IPS-11a (cell line): ENCODE data around the gene CACNA1C.
A peak's percentile ranks its signal among the peaks of the same experiment; 100 is the strongest.

ENCODE experiments used
- H3K4me3 ChIP-seq: one replicate; pipeline ENCODE4 v1.5.1; 2013; ENCODE audit warnings: low read depth, low read length, control low read depth

CACNA1C gene

DNA sequence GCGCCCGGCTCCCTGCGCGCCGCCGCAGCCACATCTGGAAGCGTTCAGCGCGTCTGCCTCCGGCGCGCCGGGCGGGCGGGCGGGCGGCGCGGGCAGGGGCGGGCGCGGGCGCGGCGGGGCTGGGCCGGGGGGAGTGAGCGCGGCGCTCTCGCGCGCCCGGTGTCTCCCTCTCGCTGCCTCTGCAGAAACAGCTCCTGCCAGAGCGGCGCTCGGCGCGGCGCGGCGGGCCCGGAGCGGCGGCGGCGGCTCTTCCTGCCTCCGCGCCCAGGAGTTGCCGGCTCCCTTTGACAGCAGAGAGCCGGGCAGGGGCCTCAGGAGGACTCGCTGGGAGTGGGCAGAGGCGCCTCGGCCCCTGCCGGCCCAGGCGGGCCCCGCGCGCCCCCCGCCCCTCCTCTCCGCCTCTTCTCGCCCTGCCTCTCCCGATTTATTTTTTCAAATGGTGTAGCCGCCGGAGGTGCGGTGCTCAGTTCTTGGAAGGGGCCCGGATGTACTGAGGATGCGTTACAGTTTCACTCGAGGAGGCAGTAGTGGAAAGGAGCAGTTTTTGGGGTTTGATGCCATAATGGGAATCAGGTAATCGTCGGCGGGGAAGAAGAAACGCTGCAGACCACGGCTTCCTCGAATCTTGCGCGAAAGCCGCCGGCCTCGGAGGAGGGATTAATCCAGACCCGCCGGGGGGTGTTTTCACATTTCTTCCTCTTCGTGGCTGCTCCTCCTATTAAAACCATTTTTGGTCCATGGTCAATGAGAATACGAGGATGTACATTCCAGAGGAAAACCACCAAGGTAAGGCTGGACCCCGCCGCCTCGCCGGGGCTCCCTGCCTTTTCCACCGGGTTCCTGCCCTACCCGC is at the start of gene CACNA1C:
CACNA1C (plus strand) TSS at position 162 of the 853 bp plus-strand sequence; CDS start at position 738, 576 bp downstream.
- peak within 1 kb of the TSS; percentile 51 for H3K4me3 ChIP-seq

DNA sequence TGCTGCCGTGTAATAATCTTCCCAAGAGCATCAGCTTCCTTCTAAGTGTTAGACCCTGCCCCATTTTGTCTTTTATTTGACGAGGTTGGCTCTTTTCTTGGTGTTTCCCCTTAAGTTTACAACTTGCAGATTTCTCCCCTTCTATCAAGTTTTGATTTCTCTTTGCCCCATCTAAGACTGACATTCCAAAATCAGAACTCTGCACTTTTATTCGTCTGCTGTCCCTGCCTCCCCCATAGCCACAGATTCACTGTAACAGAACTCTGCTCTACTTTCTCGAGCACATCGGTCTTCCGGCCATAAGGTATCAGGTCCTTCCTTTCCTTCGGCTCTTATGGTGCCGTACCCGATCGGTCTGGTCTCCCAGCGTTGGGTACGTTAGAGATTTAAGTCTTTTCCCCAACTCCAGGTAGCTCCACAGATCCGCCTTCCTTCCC is 49.1 kb upstream of the CACNA1C start:
- peak overlapping the region; percentile 97 for H3K4me3 ChIP-seq

DNA sequence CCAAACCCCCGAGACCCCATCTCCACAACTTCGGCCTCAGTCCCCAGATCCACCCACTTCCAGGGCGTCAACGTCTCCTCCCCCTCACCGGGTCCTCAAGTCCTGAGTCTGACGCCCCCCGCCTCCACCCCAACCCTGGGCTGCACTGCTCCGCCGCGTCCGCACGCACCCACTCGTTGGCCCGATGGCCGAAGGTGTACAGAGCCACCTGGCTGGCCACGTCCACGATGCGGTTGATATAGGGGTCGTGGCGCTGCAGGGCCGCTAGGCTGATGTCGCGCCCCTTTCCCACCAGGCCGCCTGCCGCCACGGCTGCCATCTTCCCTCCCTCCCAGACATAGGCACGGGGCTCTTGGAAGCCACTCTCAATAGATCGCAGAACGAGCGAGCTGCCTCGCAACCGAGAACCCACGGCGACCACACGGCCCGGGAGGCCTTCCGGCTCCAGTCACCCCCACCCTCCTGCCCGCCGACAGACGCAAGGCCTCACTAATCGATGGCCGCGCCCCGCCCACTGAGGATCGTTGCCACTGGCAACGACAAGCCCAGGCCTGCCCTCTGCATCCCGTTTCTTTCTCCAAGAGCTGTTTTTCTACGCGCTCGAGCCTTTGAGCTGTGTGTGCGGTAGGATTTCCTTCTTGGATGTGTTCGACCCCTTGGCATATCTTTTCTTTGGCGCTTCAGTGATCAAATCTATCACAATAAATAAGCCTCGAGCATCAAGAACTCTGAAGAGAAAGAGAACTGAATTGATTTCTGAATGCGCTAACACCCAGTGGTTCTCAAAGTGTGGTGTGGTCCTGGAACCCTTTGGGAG is 48.5 kb upstream of the CACNA1C start, which contains the start of gene DCP1B:
DCP1B (minus strand) TSS at position 345 of the 817 bp plus-strand sequence; CDS start at position 319, 26 bp downstream.
- H3K4me3 ChIP-seq = peak within 1 kb of the TSS; percentile 97

DNA sequence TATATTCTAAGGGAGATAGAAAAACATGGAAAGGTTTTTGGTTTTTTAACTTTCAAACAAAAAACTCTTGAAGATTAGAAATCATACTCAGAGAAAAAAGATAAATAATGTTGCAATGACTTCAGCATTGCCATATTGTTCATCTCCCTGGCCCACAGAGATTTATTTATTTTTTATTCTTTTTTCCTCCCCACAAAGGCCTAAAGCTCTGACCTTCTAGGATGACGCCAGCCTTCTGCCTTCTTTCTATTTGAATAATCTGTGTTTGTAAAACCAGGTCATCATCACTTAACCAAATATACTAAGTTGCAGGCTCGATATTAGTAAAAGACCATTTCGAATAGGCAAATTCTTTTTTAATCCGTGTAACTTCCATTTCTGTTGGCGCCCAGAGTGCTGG is 44.1 kb upstream of the CACNA1C start:
- no peak overlapping the region for H3K4me3 ChIP-seq

DNA sequence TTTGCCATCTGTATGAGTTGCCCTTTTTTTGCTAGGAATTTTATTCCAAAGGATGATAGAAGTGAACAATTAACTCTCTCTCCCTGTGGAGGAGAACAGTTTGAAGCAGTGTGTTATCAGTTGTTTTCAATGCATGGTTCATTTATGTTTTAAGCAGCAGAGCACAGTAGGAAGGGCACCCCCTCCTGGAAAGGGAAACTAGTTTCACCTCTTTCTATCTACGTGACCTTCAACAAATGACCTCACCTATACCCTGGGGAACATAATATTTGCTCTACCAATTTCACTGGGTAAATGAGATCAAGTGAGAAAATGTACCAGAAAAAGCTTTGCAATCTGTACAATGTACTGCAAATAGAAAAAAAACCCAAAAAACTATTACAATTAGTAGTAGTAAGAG is 43.2 kb upstream of the CACNA1C start:
- H3K4me3 ChIP-seq = no peak overlapping the region

DNA sequence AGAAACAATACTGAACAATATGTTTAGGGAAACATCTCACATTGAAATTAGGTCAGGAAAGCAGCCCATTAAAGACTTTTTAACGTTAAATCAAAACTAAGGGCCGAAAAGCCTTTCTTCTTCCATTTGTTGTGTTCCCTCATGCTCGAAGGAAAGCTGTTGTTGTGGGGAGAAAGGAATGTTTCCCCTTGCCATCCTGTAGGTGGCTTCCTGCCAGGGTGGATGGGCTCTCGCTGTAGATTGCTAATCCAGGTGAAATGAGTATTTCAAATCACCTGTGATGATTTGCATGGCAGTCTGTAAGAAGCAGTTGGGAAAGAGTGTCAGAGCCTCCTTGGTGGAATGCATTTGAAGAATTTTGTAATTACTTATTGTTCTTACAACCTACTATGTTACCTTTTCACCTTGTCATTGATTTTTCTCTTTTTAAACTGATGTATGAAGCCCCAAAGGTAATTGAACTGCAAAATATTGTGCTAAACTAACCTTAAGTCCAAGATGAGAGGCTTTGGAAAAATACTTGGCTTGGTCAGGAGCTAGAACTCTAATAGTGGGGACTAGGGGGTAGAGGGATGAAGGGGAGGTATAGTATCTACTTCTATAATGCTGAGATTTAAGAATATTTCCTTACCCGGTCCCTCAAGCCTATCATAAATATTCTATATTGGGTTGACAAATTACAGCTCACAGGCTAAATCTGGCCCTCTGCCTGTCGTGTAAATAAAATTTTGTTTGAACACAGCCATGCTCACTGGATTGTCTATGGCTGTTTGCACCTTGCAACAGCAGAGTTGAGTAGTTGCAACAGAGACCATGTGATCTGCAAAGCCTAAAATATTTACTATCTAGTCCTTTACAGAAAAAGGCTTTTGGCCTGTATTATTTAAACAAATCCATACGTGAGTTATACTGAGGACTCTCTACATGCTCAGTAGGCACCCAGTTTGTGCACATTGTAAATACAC is 40.9 kb upstream of the CACNA1C start:
- no peak overlapping the region for H3K4me3 ChIP-seq

DNA sequence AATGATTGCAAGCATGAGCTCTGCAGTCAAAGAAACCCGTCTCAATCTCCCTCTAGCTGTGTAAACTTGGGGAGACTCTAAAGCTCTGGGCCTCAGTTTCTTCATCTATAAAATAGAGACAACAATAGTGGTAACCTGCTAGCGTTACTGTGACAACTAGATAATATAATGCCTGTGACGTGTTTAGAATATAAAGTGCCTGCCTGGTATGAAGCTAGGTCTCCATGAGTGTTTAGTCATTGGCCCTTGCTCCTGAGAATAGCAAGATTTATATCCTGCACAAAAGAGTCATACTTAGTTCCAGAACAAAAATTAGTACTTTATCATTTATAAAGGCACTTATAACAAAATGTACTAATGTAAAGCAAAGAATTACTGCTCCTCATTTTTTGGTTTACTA is 39.7 kb upstream of the CACNA1C start:
- H3K4me3 ChIP-seq = no peak overlapping the region

DNA sequence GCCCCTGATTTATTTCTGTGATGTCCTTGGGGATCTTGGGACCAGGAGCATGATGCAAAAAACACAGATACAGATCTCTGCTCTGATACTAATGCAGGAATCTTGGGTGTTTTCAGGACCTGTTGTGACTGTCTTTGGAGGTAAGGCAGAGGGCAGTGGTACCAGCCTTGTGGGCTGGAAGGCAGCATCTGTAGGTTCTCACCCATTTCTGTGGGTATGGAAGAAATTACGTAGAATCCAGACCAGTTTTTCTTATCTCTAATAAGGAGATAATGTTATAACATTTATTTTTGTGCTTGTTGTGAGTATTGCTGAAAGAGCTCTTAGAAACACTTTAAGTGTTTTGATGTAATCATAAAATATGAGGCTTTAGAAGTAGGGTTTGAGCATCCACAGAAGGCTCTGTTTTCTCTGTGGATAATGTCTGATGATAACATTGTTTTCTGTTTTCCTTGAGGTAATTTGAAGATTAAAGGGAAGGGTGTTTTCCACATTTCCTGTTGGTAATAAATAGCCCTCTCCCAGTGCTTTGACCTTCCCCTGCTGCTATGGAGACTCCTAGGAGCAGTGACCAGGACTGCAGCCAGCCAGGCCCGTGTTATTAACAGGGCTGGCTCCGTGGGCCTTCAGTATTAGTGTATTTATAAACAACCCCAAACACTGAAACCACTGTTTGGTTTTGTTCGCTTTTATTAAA is 39.1 kb upstream of the CACNA1C start:
- H3K4me3 ChIP-seq = no peak overlapping the region

DNA sequence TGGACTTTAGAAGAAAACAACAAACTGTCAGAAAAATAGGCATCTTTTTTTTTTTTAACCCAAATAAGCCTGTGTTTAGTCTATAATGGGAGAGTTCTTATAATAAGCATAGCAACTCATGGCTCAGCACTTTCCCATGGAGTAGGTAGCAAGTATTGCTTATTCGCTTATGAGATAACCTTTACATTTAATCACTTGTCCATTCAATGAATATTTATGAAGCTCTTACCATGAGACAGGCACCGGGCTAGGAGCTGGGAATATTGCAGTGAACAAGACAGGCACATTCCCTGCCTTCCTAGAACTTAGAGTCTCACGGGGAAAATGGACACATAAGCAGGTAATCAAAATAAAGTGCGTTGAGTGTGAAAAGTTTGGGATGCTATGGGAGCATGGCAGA is 38.6 kb upstream of the CACNA1C start:
- H3K4me3 ChIP-seq = no peak overlapping the region

DNA sequence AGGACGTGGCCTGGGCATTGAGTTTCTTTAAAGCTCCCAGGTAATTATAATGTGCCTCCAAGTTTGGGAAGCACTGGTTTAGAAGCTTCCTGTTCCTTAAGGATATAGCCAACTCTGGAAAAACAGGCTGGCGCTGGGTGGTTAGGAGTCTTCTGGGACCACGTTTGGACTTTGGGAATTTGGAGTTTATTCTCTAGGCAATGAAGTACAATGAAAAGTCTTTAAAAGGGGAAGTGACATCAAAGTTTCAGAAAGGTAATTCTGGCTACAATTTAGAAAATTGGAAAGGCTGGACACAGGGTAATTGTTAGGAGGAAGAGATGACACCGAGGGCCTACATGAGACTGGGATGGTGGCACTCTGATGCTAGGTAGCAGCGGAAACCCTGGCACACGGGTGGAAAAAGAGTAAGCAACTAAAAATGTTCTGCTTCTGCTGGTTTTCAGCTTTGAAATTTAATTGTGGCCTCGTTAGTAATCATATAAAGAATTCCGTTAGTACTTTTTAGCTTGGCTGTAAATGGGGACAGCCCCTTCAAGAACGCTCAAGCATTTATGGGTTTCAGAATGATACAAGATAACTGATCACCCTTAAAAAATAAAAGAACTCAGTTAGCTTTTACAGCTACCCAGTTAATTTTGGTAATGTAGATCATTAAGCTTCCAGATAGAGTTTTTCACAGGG is 35.8 kb upstream of the CACNA1C start:
- H3K4me3 ChIP-seq = no peak overlapping the region

DNA sequence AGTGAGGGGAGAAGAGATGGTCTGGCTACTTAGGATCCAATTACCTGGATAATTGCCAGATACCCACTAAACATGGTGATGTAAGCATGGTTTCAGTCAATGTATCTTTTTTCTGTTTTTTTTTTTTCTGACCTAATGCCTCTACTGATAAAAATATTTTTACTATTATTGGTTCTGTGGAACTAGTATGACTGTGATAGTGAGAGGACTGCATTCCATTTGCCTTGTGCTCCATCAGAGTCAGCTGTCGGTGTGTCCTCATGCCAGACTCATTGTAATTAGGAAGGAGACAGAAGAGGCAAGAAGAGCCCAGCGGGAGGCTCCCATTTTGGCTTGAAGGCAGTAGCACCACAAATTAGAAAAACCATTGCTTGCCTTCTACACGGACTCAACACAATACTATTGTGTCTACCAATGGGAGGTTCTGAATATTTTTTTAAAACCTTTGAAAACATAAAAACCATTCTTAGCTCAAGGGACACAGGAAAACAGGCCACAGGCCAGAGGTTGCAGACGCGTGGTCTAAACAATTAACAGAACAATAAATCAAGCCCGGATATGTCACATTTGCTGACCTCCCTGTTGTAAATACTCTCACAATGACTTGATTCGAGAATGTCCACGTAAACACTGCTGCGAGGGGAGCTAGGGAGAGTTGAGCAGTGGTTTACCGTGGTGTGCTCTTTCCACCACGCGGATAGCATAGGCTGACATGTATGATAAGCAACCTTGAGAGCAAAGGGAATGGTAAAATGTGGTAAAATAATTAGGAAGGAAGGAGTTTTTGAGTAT is 35.0 kb upstream of the CACNA1C start:
- H3K4me3 ChIP-seq = no peak overlapping the region

DNA sequence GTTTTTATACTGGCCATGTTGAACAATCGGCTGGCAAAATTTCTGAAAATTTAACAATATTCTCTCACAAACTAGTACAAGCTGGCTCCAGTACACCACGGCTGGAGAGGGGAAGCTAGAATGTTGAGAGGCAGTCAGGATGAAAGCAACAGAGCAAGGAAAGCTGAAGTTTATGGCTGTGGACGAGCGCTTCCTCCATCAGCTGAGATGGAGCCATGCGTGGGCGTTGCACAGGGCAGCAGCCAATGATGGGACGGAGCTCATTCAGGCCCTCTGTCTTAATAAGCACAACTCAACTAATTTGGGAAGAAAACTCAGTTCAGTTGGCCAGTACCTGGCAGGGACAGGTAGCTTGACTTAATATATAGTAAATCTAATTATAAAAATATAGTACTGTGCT is 34.4 kb upstream of the CACNA1C start:
- H3K4me3 ChIP-seq = no peak overlapping the region

DNA sequence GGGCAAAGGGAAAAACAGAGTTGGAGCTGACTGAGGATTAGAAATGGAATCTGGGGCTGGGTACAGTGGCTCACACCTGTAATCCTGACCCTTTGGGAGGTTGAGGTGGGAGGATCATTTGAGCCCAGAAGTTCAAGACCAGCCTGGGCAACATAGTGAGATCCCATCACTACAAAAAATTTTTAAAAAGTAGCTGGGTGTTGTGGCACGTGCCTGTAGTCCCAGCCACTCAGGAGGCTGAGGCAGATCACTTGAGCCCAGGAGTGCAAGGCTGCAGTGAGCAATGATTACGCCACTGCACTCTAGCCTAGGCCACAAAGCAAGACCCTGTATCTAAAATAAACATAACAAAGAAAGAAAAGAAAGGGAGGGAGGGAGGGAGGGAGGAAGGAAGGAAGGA is 33.7 kb upstream of the CACNA1C start:
- no peak overlapping the region for H3K4me3 ChIP-seq

DNA sequence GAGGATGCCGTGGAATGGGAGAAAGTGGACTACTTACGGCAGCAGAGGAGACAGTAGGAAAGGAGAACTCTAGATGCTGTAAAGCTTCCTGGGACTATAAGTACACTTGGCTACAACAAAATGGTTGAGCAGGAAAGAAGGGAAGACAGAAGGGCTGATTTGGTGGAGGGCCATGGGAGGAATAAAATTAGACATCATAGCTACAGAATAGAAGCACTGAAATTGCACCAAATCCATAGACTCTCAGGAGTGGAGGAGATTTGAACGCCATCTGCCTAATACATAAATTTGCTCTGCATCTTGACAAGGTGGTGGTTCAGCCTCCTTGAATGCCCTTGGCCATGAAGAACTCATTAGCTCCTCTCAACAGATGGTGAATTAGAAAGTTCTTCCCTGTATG is 32.3 kb upstream of the CACNA1C start:
- no peak overlapping the region for H3K4me3 ChIP-seq

DNA sequence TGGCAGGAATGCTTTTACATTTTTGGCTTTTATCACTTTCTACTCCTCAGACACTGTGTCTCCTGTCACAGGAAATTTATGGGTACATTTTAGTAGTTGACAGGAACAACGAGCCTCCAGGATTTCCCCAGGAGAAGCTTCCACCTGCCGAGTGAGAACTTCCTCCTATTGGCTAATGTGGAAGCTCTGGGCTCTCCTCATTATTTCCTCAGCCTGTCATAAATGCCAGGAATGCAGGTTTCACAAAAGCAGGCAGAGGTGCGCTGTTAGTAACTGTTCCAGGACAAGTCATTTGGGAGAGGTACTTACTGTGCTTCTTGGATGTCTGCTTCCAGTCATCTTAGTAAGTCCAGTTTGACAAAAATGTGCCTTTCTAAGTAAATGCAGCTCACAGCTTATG is 29.4 kb upstream of the CACNA1C start:
- no peak overlapping the region for H3K4me3 ChIP-seq

DNA sequence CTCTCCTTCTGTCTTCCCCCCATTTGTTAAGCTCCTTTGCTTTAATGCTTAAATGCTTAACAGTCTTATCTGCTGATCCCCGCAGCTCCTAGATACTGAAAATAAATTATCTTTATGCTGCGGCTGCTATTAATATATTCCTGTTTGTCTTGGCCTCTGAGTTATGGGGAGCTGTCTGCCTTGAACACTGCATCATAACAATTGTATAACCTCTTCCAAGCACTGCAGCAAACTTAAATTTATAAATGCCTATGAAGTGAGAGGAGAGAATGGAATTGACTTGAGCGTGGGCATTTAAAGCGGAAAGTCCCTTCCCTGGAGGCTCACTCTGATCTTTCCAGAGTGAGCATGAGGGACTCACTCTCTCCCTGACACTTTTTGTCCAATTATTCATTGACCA is 25.4 kb upstream of the CACNA1C start:
- H3K4me3 ChIP-seq = no peak overlapping the region

DNA sequence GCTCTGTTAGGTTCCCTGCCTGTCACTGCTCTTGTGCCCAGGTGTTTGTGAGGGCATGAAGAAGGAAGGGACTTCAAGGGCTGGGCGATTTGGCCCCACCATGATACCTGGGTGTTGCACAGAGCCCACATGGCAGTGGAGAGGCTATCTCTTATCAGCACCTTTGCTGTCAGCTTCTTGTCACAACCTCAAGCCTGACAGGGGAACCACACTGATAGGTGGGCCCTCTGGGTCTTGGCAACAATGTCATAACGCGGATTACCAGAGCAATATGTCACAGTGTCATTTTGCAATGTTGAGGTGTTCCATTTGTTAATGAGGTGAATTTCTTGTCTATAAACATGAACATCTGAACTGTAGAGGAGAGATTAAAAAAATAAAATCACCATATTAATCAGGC is 22.9 kb upstream of the CACNA1C start:
- no peak overlapping the region for H3K4me3 ChIP-seq

DNA sequence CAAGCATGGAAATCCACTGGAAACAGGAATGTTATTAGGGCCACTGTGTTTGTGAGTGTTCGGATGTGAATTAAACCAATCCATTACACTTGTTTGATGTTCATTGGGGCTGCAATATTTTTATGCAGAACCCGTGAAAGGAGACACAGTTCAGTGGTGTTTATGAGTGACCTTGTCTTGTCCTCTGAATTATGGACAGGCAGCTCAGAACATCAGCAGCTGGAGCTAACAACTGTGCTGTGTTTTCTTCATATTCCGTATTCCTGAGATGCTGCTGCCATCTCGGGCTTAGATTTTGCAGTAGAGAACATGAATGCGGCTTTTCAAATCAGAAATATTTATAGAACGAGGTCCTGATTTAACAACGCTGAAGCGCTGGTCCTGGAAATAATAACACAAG is 20.3 kb upstream of the CACNA1C start:
- H3K4me3 ChIP-seq = no peak overlapping the region
